Erythroblast (primary cell): ENCODE measurements around the gene TRIM31.

Experiments used
- DNase-seq, 2 experiments: peaks; one replicate each; lab custom pipeline; 2025; lab: John Stamatoyannopoulos, UW
- GATA1 ChIP-seq: IDR thresholded peaks from 2 replicates; pipeline ENCODE4 v1.6.1; 2011; ENCODE audit warnings: low read depth, mild to moderate bottlenecking, control low read depth, low read length, moderate library complexity
- POLR2A ChIP-seq: IDR thresholded peaks from 2 replicates; pipeline ENCODE4 v1.6.1; 2011; ENCODE audit warnings: mild to moderate bottlenecking, low read length

Gene TRIM31

GRCh38 chr6:30113003-30113759, at the start of gene TRIM31:
TSS of gene TRIM31 (minus strand) at chr6:30113090. CDS start at chr6:30112805, 285 bp downstream.
- no peak for DNase-seq
- TF ChIP-seq POLR2A = no peak
- no peak for TF ChIP-seq GATA1

GRCh38 chr6:30162265-30163089, 49.6 kb upstream of the TRIM31 start:
- DNase-seq = no peak
- TF ChIP-seq POLR2A (no peak), GATA1 (no peak)

GRCh38 chr6:30160785-30161531, 48.1 kb upstream of the TRIM31 start, which contains the start of gene TRIM10:
TSS of gene TRIM10 (minus strand) at chr6:30161211. CDS start at chr6:30160858, 353 bp downstream.
- DNase-seq = peak; percentile 91 to 98
- TF ChIP-seq POLR2A = peak; percentile 85
- peak; percentile 72 for TF ChIP-seq GATA1

GRCh38 chr6:30160008-30160784, 47.3 kb upstream of the TRIM31 start:
- TF ChIP-seq POLR2A = no peak
- no peak for TF ChIP-seq GATA1
- DNase-seq = peak; percentile 20 to 34

GRCh38 chr6:30158475-30159040, 45.7 kb upstream of the TRIM31 start:
- peak; percentile 38 to 42 for DNase-seq

GRCh38 chr6:30157999-30158398, 45.1 kb upstream of the TRIM31 start:
- no peak for DNase-seq
- TF ChIP-seq POLR2A (no peak), GATA1 (no peak)

More at GRCh38 chr6:30158475-30159040, 45.7 kb upstream of the TRIM31 start:
- TF ChIP-seq POLR2A = peak; percentile 35
- TF ChIP-seq GATA1 = no peak

- no peak for DNase-seq
- TF ChIP-seq POLR2A = no peak
These were observed 44.7 kb upstream of the TRIM31 start for GRCh38 chr6:30157581-30157980.

GRCh38 chr6:30156774-30157173, 43.9 kb upstream of the TRIM31 start:
- DNase-seq = no peak
- no peak for TF ChIP-seq POLR2A
- no peak for TF ChIP-seq GATA1

GRCh38 chr6:30156262-30156599, 43.3 kb upstream of the TRIM31 start:
- TF ChIP-seq POLR2A (no peak), GATA1 (no peak)
- peak in 1 of 2 experiments; percentile 73 for DNase-seq

GRCh38 chr6:30155520-30156261, 42.8 kb upstream of the TRIM31 start:
- DNase-seq = no peak
- TF ChIP-seq GATA1 = no peak
- peak; percentile 8 for TF ChIP-seq POLR2A

- TF ChIP-seq POLR2A (peak; percentile 2), GATA1 (no peak)
- DNase-seq = no peak
These were observed 42.0 kb upstream of the TRIM31 start for GRCh38 chr6:30154709-30155519.

- TF ChIP-seq GATA1 = no peak
- no peak for TF ChIP-seq POLR2A
These were observed 41.2 kb upstream of the TRIM31 start for GRCh38 chr6:30154061-30154460.

More at GRCh38 chr6:30154061-30154460, 41.2 kb upstream of the TRIM31 start:
- DNase-seq = no peak
